Right hindlimb (tissue), 1 donor: ENCODE results near the gene KRT39.

Experiments used
- DNase-seq: peaks from one replicate; pipeline ENCODE4 v3.0.0-alpha.2; 2018

Gene KRT39

GRCh38 chr17:40980117-40980516, 13.4 kb upstream of the KRT39 start:
- DNase-seq = no peak

GRCh38 chr17:40978575-40979151, 11.9 kb upstream of the KRT39 start:
- no peak for DNase-seq

GRCh38 chr17:40975516-40975915, 8.8 kb upstream of the KRT39 start:
- no peak for DNase-seq

- no peak for DNase-seq
Observed at GRCh38 chr17:40974366-40974765, 7.6 kb upstream of the KRT39 start.

- DNase-seq = no peak
Observed at GRCh38 chr17:40967582-40967981, 834 bp upstream of the KRT39 start.

- no peak for DNase-seq
Observed at GRCh38 chr17:40963838-40964237, 2.9 kb downstream of the KRT39 start.

- DNase-seq = no peak
Observed at GRCh38 chr17:40962059-40962561, 4.6 kb downstream of the KRT39 start.

- no peak for DNase-seq
Observed at GRCh38 chr17:40961591-40961990, 5.2 kb downstream of the KRT39 start.

GRCh38 chr17:40960144-40960543, 6.6 kb downstream of the KRT39 start:
- no peak for DNase-seq

GRCh38 chr17:40958086-40958953, 8.4 kb downstream of the KRT39 start:
- no peak for DNase-seq

- no peak for DNase-seq
Observed at GRCh38 chr17:40956401-40957254, 10.1 kb downstream of the KRT39 start.

- DNase-seq = no peak
Observed at GRCh38 chr17:40953881-40954280, 12.9 kb downstream of the KRT39 start.

GRCh38 chr17:40952661-40953060, 14.1 kb downstream of the KRT39 start:
- DNase-seq = no peak

- DNase-seq = no peak
Observed at GRCh38 chr17:40952154-40952553, 14.6 kb downstream of the KRT39 start.

- DNase-seq = no peak
Observed at GRCh38 chr17:40951011-40951622, 15.6 kb downstream of the KRT39 start.

- no peak for DNase-seq
Observed at GRCh38 chr17:40950176-40950575, 16.6 kb downstream of the KRT39 start.

- peak; percentile 49 for DNase-seq
Observed at GRCh38 chr17:40949418-40949817, 17.3 kb downstream of the KRT39 start.

- DNase-seq = no peak
Observed at GRCh38 chr17:40947929-40948328, 18.8 kb downstream of the KRT39 start.

- DNase-seq = no peak
Observed at GRCh38 chr17:40945414-40945813, 21.3 kb downstream of the KRT39 start.

- DNase-seq = no peak
Observed at GRCh38 chr17:40944531-40944930, 22.2 kb downstream of the KRT39 start.

- DNase-seq = no peak
Observed at GRCh38 chr17:40942553-40942952, 24.2 kb downstream of the KRT39 start.

- no peak for DNase-seq
Observed at GRCh38 chr17:40940266-40940665, 26.5 kb downstream of the KRT39 start.

GRCh38 chr17:40938981-40939380, 27.8 kb downstream of the KRT39 start:
- no peak for DNase-seq
